Tibial nerve (tissue), 4 donors: ENCODE results near the gene SV2B.

Experiments
- CTCF ChIP-seq, 5 experiments: fragments of 200-600 bp in 3 of 5; fragments of 450-650 bp in 2 of 5; sonication (generic) in 3 of 5; IDR thresholded peaks; one replicate each; pipeline ENCODE4 v1.5.1; 2016 to 2019; ENCODE audit warnings: antibody characterized with exemption in 5 of 5, mild to moderate bottlenecking in 3 of 5, moderate library complexity in 2 of 5
- EP300 ChIP-seq, 2 donors: sonication (generic); formaldehyde crosslinking; IDR thresholded peaks; one replicate each; pipeline ENCODE4 v1.6.1; 2017; ENCODE audit warnings: antibody characterized with exemption in 2 of 2, mild to moderate bottlenecking in 1 of 2
- POLR2A ChIP-seq, 2 donors: fragments of 450-650 bp; IDR thresholded peaks; one replicate each; pipeline ENCODE4 v1.6.1; 2017; ENCODE audit warnings: antibody characterized with exemption in 2 of 2, mild to moderate bottlenecking in 2 of 2, moderate library complexity in 2 of 2

DNA sequence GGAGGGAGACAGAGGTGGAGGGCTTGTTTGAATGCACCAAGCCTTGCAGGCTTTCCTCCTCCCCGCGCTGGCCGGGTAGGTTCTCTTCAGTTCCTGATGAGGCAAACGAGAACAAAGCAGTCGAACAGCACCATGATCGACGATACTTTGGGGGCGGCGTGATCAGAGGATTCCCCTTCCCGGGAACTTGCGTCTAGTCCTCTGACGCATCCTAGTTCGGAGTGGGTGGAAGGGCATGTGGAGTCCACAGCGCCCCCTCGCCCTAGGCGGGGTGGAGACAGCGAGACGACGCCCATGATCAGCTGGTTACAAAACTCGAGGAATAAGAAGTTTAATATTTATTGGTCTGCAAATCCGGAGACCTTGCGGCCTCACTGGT, 452 bp upstream of the SV2B start:
- TF ChIP-seq CTCF (IDR thresholded peaks at IDR 0.05) (no peak), POLR2A (IDR thresholded peaks at IDR 0.05) (no peak), EP300 (IDR thresholded peaks at IDR 0.05) (peak; percentile 30 to 46)
